Activated CD8-positive, alpha-beta memory T cell treated with anti-CD3 and anti-CD28 coated beads, Interleukin-2, amount 10 ng/mL, durations not matched to agents 7 days and 5 days (primary cell): ENCODE data around the gene SPEM3. TPM values are rescaled to one million over a fixed set of nuclear protein-coding genes. Genes with fewer than 3 reads are reported as not detected.

Experiments used
- ATAC-seq: fragments of 150-1000 bp; cut with Tn5 transposase; one replicate; pipeline ENCODE4 v1.10.0; 2021; ENCODE audit warnings: moderate library complexity
- CTCF ChIA-PET: fragments of 350-600 bp; sonication (Branson Sonifier 250); formaldehyde crosslinking; loops from one replicate; lab custom pipeline; 2021; ENCODE audit warnings: antibody characterized with exemption; lab: Charles Lee
- DNase-seq: peaks from one replicate; pipeline ENCODE4 v3.0.0-alpha.2; 2020
- H3K27ac Mint-ChIP-seq: one replicate; pipeline ENCODE4 v1.8.0; 2021; ENCODE audit warnings: mild to moderate bottlenecking, mixed read lengths
- H3K27me3 Mint-ChIP-seq: one replicate; pipeline ENCODE4 v1.8.0; 2021; ENCODE audit warnings: mixed read lengths
- H3K36me3 Mint-ChIP-seq: one replicate; pipeline ENCODE4 v1.8.0; 2021; ENCODE audit warnings: mild to moderate bottlenecking, mixed read lengths
- H3K4me1 Mint-ChIP-seq: one replicate; pipeline ENCODE4 v1.8.0; 2021; ENCODE audit warnings: mixed read lengths
- H3K4me3 Mint-ChIP-seq: one replicate; pipeline ENCODE4 v1.8.0; 2021; ENCODE audit warnings: mild to moderate bottlenecking, moderate library complexity, mixed read lengths
- H3K9me3 Mint-ChIP-seq: one replicate; pipeline ENCODE4 v1.8.0; 2022; ENCODE audit warnings: low read depth, mixed read lengths
- total RNA-seq, 2 experiments: library from RNA; stranded (reverse); gene quantifications; one replicate each; pipeline ENCODE4 v1.2.3, GENCODE V29; 2021

SPEM3 gene
- total RNA-seq: not detected

GRCh38 chr17:7428557-7428956 is at the start of gene SPEM3:
TSS of gene SPEM3 (plus strand) at chr17:7428857. CDS start at chr17:7428903, 46 bp downstream.
- ATAC-seq: no peak

GRCh38 chr17:7379134-7379533 is 49.5 kb upstream of the SPEM3 start:
- Mint-ChIP-seq H3K27me3 (peaks cover 41% of the 10 kb centered on the region), H3K36me3 (peaks cover 2% of the 10 kb centered on the region), H3K9me3 (peaks cover 3% of the 10 kb centered on the region), H3K27ac (no peak overlapping the region), H3K4me1 (peaks cover 3% of the 10 kb centered on the region), H3K4me3 (no peak overlapping the region)
- no peak for ATAC-seq
- no peak for DNase-seq
- CTCF ChIA-PET: no interaction called here

More at GRCh38 chr17:7428557-7428956, at the start of gene SPEM3:
- Mint-ChIP-seq H3K27ac (no peak within 1 kb of the TSS), H3K4me3 (no peak within 1 kb of the TSS), H3K27me3 (no peaks in the 10 kb centered on the region), H3K36me3 (no peaks in the 10 kb centered on the region), H3K9me3 (no peaks in the 10 kb centered on the region), H3K4me1 (no peaks in the 10 kb centered on the region)
- DNase-seq: no peak
- CTCF ChIA-PET: no interaction called here

- H3K27ac Mint-ChIP-seq: no peak overlapping the region
- DNase-seq (no peak), ATAC-seq (no peak)
- H3K27me3 Mint-ChIP-seq: peaks cover 41% of the 10 kb centered on the region
- H3K4me1 Mint-ChIP-seq: peaks cover 7% of the 10 kb centered on the region
- CTCF ChIA-PET: no interaction called here
- H3K9me3 Mint-ChIP-seq: peaks cover 3% of the 10 kb centered on the region
- no peak overlapping the region for H3K4me3 Mint-ChIP-seq
- H3K36me3 Mint-ChIP-seq: peaks cover 2% of the 10 kb centered on the region
These were observed 48.3 kb upstream of the SPEM3 start for GRCh38 chr17:7380321-7380720.

DNA sequence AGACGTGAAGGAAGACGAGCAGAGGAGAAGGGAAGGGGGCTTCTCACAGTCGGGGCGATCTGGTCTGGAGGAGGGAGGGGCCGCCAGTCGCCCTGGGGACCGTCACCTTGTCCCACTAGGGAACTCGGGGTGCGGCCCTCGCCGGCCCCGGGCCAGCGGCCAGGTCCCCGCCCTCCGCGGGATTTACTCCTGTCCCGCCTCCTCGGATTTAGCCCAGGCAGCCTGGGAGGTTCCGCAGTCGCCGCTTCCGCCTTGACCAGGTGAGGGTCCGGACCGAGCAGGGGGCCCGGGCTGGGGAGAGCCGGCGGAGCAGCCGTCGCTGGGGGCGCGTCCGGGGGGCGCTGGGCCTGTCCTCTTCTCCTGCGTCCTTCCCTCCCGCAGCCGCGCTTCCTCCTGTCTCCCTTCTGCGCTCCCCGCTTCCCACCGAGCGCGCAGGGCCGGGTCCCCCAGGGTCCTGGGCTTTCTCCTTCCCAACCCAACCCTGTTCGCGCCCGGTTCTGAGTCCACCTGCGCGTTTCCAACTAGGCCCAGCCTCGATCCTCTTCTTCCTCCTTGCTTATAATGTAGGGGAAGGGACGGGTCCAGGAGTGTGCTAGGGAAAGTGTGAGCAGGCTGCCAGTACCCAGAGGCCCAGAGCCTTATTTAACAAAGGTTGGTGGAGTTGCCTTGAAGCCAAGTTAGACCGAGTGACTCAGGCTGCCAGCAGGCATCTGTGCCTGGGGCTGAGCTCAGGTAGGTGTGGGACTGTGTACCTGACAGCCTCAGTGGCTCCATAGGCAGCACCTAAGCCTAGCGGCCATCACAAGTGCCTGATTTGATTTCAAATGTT is 47.6 kb upstream of the SPEM3 start, which contains the start of gene TNK1:
TNK1 (plus strand) TSS at position 235 of the 829 bp plus-strand sequence. CDS start 1,838 bp downstream, outside the sequence.
- DNase-seq: no peak
- peaks cover 3% of the 10 kb centered on the region for H3K9me3 Mint-ChIP-seq
- CTCF ChIA-PET: interaction anchor here (2.8 kb wide), 1 partner anchor 26 kb away, joined by 10 read pairs; the partner anchor contains the start of gene TMEM95
- H3K36me3 Mint-ChIP-seq: peaks cover 2% of the 10 kb centered on the region
- no peak within 1 kb of the TSS for H3K4me3 Mint-ChIP-seq
- peaks cover 41% of the 10 kb centered on the region for H3K27me3 Mint-ChIP-seq
- ATAC-seq: no peak
- no peak within 1 kb of the TSS for H3K27ac Mint-ChIP-seq
- peaks cover 7% of the 10 kb centered on the region for H3K4me1 Mint-ChIP-seq

DNA sequence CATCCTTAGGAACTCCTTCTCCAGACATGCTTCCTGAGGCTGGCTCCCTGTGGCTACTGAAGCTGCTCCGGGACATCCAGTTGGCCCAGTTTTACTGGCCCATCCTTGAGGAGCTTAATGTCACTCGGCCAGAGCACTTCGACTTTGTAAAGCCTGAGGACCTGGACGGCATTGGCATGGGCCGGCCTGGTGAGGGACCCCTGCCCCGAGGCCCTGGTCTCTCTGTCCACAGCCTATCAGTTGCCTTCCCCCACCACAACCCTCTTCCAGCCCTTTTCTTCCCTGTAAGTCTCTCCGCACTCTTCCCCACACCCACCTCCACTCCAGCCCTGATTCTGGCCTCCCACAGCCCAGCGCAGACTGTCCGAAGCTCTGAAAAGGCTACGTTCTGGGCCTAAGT is 45.8 kb upstream of the SPEM3 start:
- CTCF ChIA-PET: interaction anchor here (1.0 to 2.8 kb wide), 3 partner anchors 28 to 90 kb away, joined by 3 to 10 read pairs (median 6); partner anchors contain the start of gene TMEM95
- Mint-ChIP-seq H3K36me3 (peaks cover 2% of the 10 kb centered on the region), H3K4me3 (no peak overlapping the region), H3K9me3 (peaks cover 3% of the 10 kb centered on the region), H3K27ac (no peak overlapping the region), H3K27me3 (peaks cover 33% of the 10 kb centered on the region), H3K4me1 (peaks cover 7% of the 10 kb centered on the region)
- DNase-seq: no peak
- ATAC-seq: no peak

DNA sequence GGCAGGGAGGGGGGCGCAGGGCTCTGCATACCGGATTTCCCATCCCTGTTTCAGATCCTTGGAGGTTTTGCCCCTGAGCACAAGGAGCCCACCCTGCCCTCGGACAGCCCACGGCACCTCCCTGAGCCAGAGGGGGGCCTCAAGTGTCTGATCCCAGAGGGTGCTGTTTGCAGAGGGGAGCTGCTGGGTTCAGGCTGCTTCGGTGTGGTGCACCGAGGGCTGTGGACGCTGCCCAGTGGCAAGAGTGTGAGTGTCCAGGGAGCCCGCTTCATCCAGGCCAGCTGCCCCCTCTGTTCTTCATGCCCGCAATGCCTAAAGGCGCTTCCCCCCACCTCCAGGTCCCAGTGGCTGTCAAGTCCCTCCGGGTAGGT is 45.3 kb upstream of the SPEM3 start:
- H3K9me3 Mint-ChIP-seq: peaks cover 3% of the 10 kb centered on the region
- ATAC-seq (no peak), DNase-seq (no peak)
- peaks cover 2% of the 10 kb centered on the region for H3K36me3 Mint-ChIP-seq
- peaks cover 33% of the 10 kb centered on the region for H3K27me3 Mint-ChIP-seq
- H3K4me1 Mint-ChIP-seq: peaks cover 7% of the 10 kb centered on the region
- CTCF ChIA-PET: interaction anchor here (0.7 to 2.8 kb wide), 6 partner anchors 10 to 178 kb away, joined by 3 to 10 read pairs (median 5); partner anchors contain the start of genes PLSCR3, SENP3, TMEM256 and TMEM95
- no peak overlapping the region for H3K27ac Mint-ChIP-seq
- no peak overlapping the region for H3K4me3 Mint-ChIP-seq

GRCh38 chr17:7383742-7384488 is 44.7 kb upstream of the SPEM3 start:
- peaks cover 3% of the 10 kb centered on the region for H3K9me3 Mint-ChIP-seq
- H3K4me1 Mint-ChIP-seq: peaks cover 7% of the 10 kb centered on the region
- H3K36me3 Mint-ChIP-seq: peaks cover 2% of the 10 kb centered on the region
- H3K4me3 Mint-ChIP-seq: peak overlapping the region; percentile 72
- CTCF ChIA-PET: interaction anchor here (0.7 to 2.8 kb wide), 9 partner anchors 10 to 178 kb away, joined by 3 to 10 read pairs (median 4); partner anchors contain the start of genes PLSCR3, SENP3, TMEM256 and TMEM95
- DNase-seq: peak; percentile 81
- peak; percentile 99 for ATAC-seq
- H3K27ac Mint-ChIP-seq: peak overlapping the region; percentile 68
- H3K27me3 Mint-ChIP-seq: peaks cover 33% of the 10 kb centered on the region

GRCh38 chr17:7384489-7385081 is 44.1 kb upstream of the SPEM3 start:
- no peak for ATAC-seq
- CTCF ChIA-PET: interaction anchor here (0.9 to 2.6 kb wide), 6 partner anchors 9 to 88 kb away, joined by 3 to 10 read pairs (median 4); partner anchors contain the start of genes PLSCR3 and TMEM256
- peaks cover under 1% of the 10 kb centered on the region for H3K36me3 Mint-ChIP-seq
- H3K9me3 Mint-ChIP-seq: no peaks in the 10 kb centered on the region
- no peak for DNase-seq
- H3K4me1 Mint-ChIP-seq: peaks cover 7% of the 10 kb centered on the region
- peak overlapping the region; percentile 68 for H3K27ac Mint-ChIP-seq
- H3K27me3 Mint-ChIP-seq: peaks cover 27% of the 10 kb centered on the region
- peak overlapping the region; percentile 72 for H3K4me3 Mint-ChIP-seq

DNA sequence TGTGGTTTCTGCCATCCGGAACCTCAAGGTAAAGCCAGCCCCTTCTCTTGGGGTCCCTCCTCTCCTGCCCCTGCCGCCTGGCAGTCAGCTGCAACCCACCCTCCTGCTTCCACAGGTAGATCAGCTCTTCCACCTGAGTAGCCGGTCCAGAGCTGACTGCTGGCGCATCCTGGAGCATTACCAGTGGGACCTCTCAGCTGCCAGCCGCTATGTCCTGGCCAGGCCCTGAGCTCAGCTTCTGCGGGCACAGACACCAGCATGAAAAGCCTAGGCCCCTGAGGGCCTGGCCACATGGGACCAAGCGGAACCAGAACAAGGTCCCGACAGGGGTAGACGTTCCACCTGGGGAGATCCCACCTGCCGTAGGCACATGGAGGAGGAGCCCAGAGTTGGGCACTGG is 39.8 kb upstream of the SPEM3 start:
- no peaks in the 10 kb centered on the region for H3K9me3 Mint-ChIP-seq
- no peaks in the 10 kb centered on the region for H3K27me3 Mint-ChIP-seq
- peaks cover 17% of the 10 kb centered on the region for H3K4me1 Mint-ChIP-seq
- H3K27ac Mint-ChIP-seq: no peak overlapping the region
- CTCF ChIA-PET: interaction anchor here (0.7 to 2.3 kb wide), 3 partner anchors 14 to 172 kb away, joined by 3 to 6 read pairs (median 3); no protein-coding TSS in a partner anchor
- no peak for ATAC-seq
- peaks cover 4% of the 10 kb centered on the region for H3K36me3 Mint-ChIP-seq
- DNase-seq: no peak
- H3K4me3 Mint-ChIP-seq: no peak overlapping the region

DNA sequence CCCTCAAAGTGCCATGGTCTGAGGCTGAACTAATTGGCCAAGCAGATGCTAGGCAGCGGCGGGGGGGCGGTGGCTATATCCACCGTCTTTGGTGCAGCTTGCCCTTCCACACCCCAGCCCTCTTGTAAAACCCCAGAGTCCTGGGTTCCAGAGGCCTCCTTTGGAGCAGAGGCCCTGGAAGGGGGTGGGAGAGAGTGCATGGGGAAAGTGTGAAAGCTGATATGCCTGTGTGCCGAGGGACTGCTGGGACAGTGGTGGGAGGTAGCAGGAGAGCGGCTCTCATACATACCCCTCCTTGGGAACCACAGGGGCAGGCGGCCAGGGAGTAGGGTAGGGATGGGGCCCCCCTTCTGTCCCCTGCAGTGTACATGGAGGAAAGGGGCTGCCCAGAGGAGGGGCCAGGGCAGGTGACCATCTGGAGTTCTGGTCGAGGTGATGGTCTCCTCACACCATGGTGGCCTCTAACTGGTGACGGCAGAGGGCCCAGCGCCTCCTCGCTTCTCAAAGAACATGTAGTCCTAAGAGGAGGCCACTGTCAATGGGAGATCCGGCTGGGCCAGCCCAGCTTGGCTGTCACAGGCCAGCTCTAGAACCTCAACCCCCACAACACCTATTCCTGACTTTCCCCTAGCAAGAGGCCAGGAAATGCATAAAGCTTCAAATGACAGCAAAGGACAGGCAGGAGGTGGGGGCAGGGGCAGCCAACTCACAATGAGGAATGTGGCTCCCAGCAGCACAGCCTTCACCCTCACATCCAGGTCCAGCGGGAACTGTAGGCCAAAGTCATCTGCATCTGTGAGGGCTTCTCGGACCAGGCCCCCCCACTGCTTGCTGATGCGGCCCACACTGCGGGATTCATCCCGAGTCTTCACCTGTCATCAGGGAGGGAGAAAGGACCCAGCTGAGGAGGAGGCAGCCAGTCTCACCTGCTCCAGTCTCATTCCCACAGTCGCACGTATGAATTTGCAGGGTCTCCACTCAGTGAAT is 38.4 kb upstream of the SPEM3 start:
- Mint-ChIP-seq H3K27me3 (no peaks in the 10 kb centered on the region), H3K9me3 (no peaks in the 10 kb centered on the region), H3K4me1 (peaks cover 18% of the 10 kb centered on the region), H3K27ac (no peak overlapping the region), H3K36me3 (peaks cover 4% of the 10 kb centered on the region), H3K4me3 (no peak overlapping the region)
- CTCF ChIA-PET: interaction anchor here (0.6 to 2.3 kb wide), 2 partner anchors 83 to 170 kb away, joined by 3 to 6 read pairs; no protein-coding TSS in a partner anchor
- DNase-seq: no peak
- ATAC-seq: no peak

GRCh38 chr17:7391307-7391706 is 37.4 kb upstream of the SPEM3 start:
- H3K9me3 Mint-ChIP-seq: no peaks in the 10 kb centered on the region
- no peak overlapping the region for H3K27ac Mint-ChIP-seq
- DNase-seq (no peak), ATAC-seq (no peak)
- no peaks in the 10 kb centered on the region for H3K27me3 Mint-ChIP-seq
- CTCF ChIA-PET: interaction anchor here (0.6 kb wide), 1 partner anchor 82 kb away, joined by 3 read pairs; no protein-coding TSS in a partner anchor
- H3K36me3 Mint-ChIP-seq: peaks cover 4% of the 10 kb centered on the region
- H3K4me3 Mint-ChIP-seq: no peak overlapping the region
- H3K4me1 Mint-ChIP-seq: peaks cover 18% of the 10 kb centered on the region
